ENCODE data around the gene COQ8A. TPM values are rescaled to one million over a fixed set of nuclear protein-coding genes. Genes with fewer than 3 reads are reported as not detected.

The COQ8A gene
- total RNA-seq, 4 donors from 2014 or later, result 53.2 to 94.0 (median 80.8) TPM

- no peak overlapping the region for H3K4me3 ChIP-seq
- H3K27me3 ChIP-seq, result no peaks in the 10 kb centered on the region
- H3K9me3 ChIP-seq, result no peaks in the 10 kb centered on the region
- no peak for ATAC-seq
- WGBS, 2 donors (ENCODE audit: low coverage in 1 of 2), result 67 to 87% methylated on average over 2 of the region's 4 CpGs
- H3K4me1 ChIP-seq, result peaks cover 0 to 18% (median 4%) of the 10 kb centered on the region in 3 donors
- H3K27ac ChIP-seq, result peak overlapping the region in 2 of 4 donors; percentile 74 to 77
- peaks cover 0 to 58% of the 10 kb centered on the region in 2 donors for H3K36me3 ChIP-seq
- no peak for TF ChIP-seq POLR2A (IDR thresholded peaks at IDR 0.05)
- TF ChIP-seq, protein P1, sequence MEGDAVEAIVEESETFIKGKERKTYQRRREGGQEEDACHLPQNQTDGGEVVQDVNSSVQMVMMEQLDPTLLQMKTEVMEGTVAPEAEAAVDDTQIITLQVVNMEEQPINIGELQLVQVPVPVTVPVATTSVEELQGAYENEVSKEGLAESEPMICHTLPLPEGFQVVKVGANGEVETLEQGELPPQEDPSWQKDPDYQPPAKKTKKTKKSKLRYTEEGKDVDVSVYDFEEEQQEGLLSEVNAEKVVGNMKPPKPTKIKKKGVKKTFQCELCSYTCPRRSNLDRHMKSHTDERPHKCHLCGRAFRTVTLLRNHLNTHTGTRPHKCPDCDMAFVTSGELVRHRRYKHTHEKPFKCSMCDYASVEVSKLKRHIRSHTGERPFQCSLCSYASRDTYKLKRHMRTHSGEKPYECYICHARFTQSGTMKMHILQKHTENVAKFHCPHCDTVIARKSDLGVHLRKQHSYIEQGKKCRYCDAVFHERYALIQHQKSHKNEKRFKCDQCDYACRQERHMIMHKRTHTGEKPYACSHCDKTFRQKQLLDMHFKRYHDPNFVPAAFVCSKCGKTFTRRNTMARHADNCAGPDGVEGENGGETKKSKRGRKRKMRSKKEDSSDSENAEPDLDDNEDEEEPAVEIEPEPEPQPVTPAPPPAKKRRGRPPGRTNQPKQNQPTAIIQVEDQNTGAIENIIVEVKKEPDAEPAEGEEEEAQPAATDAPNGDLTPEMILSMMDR (IDR thresholded peaks at IDR 0.05), result no peak
- TF ChIP-seq EP300 (IDR thresholded peaks at IDR 0.05), result no peak
- no peak for TF ChIP-seq POLR2AphosphoS5 (IDR thresholded peaks at IDR 0.05)
These were observed 37.5 kb upstream of the COQ8A start for GRCh38 chr1:226902601-226903000.

- H3K36me3 ChIP-seq, result peaks cover 0 to 57% of the 10 kb centered on the region in 2 donors
- peak overlapping the region in 3 of 4 donors; percentile 71 to 77 (median 74) for H3K27ac ChIP-seq
- H3K9me3 ChIP-seq, result no peaks in the 10 kb centered on the region
- H3K27me3 ChIP-seq, result no peaks in the 10 kb centered on the region
- H3K4me3 ChIP-seq, result no peak overlapping the region
- TF ChIP-seq POLR2A (IDR thresholded peaks at IDR 0.05) (no peak), POLR2AphosphoS5 (IDR thresholded peaks at IDR 0.05) (peak; percentile 22)
- peaks cover 0 to 20% (median 4%) of the 10 kb centered on the region in 3 donors for H3K4me1 ChIP-seq
- 50 to 51% methylated on average over 7 to 10 of the region's 12 CpGs for WGBS, 2 donors (ENCODE audit: low coverage in 1 of 2)
- ATAC-seq, result peak; percentile 71
These were observed 36.0 kb upstream of the COQ8A start for GRCh38 chr1:226903819-226904716.

- H3K36me3 ChIP-seq, result peaks cover 0 to 57% of the 10 kb centered on the region in 2 donors
- H3K27me3 ChIP-seq, result no peaks in the 10 kb centered on the region
- H3K4me3 ChIP-seq, result no peak overlapping the region
- H3K9me3 ChIP-seq, result no peaks in the 10 kb centered on the region
- H3K4me1 ChIP-seq, result peaks cover 0 to 26% (median 4%) of the 10 kb centered on the region in 3 donors
- no peak for ATAC-seq
- H3K27ac ChIP-seq, result peak overlapping the region in 3 of 4 donors; percentile 71 to 77 (median 74)
- 58 to 67% methylated on average over 2 to 3 of the region's 3 CpGs for WGBS, 2 donors (ENCODE audit: low coverage in 1 of 2)
- TF ChIP-seq EP300 (IDR thresholded peaks at IDR 0.05), result no peak
- TF ChIP-seq POLR2AphosphoS5 (IDR thresholded peaks at IDR 0.05), result no peak
- TF ChIP-seq POLR2A (IDR thresholded peaks at IDR 0.05), result no peak
- TF ChIP-seq, protein P1 (IDR thresholded peaks at IDR 0.05), result no peak
These were observed 35.3 kb upstream of the COQ8A start for GRCh38 chr1:226904772-226905171.

GRCh38 chr1:226908419-226908818 is 31.7 kb upstream of the COQ8A start:
- ATAC-seq, result no peak
- peaks cover 0 to 34% (median 4%) of the 10 kb centered on the region in 3 donors for H3K4me1 ChIP-seq
- peaks cover 0 to 55% of the 10 kb centered on the region in 2 donors for H3K36me3 ChIP-seq
- WGBS, 2 donors (ENCODE audit: low coverage in 1 of 2), result 96 to 99% methylated on average over 8 to 9 of the region's 10 CpGs
- TF ChIP-seq POLR2AphosphoS5 (IDR thresholded peaks at IDR 0.05) (no peak), EP300 (IDR thresholded peaks at IDR 0.05) (no peak), POLR2A (IDR thresholded peaks at IDR 0.05) (no peak)
- TF ChIP-seq, protein P1 (IDR thresholded peaks at IDR 0.05), result no peak
- H3K27ac ChIP-seq, result no peak overlapping the region
- H3K4me3 ChIP-seq, result no peak overlapping the region
- no peaks in the 10 kb centered on the region for H3K9me3 ChIP-seq
- no peaks in the 10 kb centered on the region for H3K27me3 ChIP-seq

- Histone ChIP-seq H3K27me3 (no peaks in the 10 kb centered on the region), H3K36me3 (peaks cover 0 to 59% of the 10 kb centered on the region in 2 donors), H3K9me3 (no peaks in the 10 kb centered on the region), H3K4me3 (no peak overlapping the region), H3K4me1 (peaks cover 0 to 29% (median 4%) of the 10 kb centered on the region in 3 donors), H3K27ac (peak overlapping the region in 2 of 4 donors; percentile 23 to 50)
- no peak for ATAC-seq
- 78 to 83% methylated on average over 1 of the region's 1 CpG for WGBS, 2 donors (ENCODE audit: low coverage in 1 of 2)
- TF ChIP-seq POLR2AphosphoS5 (IDR thresholded peaks at IDR 0.05) (no peak), POLR2A (IDR thresholded peaks at IDR 0.05) (no peak), EP300 (IDR thresholded peaks at IDR 0.05) (no peak)
- TF ChIP-seq, protein P1 (IDR thresholded peaks at IDR 0.05), result no peak
These were observed 31.2 kb upstream of the COQ8A start for GRCh38 chr1:226908913-226909312.

All from gastroesophageal sphincter (tissue), 4 donors.